22Rv1 (cell line): ENCODE results near the gene KCNQ1.

Source experiments
- ZFX ChIP-seq: fragments of 450-650 bp; IDR thresholded peaks from 2 replicates; pipeline ENCODE4 v1.6.1; 2017; ENCODE audit warnings: antibody characterized with exemption, borderline replicate concordance
- TF ChIP-seq, protein P1 (sequence below): fragments of 450-650 bp; IDR thresholded peaks from 2 replicates; pipeline ENCODE4 v1.5.1; 2017; ENCODE audit warnings: mild to moderate bottlenecking

DNA sequence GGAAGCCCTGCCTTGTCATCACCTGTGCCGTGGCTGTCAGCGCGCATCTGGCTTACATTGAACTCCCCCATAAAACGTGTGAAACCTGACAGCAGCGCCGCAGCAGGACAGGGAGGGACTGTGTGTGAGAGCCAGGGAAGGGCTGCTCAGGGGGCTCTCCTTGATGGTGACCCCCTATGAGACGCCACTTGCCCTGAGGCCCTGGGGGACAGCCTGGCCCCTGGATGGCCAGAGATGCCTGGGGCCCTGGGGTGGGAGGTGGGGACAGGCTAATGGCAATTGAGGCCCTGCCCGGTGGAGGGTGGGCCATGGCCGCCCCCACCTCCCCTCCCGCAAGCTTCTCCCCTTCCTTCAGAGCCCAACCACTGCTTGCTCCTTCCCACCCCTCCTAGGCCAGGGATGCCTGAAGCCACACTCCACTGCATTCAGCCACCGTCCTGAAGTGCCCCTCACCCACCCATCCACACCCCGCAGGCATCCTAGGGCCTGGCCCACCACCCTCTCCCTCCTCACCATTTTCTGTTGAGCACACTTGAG is 290.3 kb downstream of the KCNQ1 start:
- TF ChIP-seq, protein P1, sequence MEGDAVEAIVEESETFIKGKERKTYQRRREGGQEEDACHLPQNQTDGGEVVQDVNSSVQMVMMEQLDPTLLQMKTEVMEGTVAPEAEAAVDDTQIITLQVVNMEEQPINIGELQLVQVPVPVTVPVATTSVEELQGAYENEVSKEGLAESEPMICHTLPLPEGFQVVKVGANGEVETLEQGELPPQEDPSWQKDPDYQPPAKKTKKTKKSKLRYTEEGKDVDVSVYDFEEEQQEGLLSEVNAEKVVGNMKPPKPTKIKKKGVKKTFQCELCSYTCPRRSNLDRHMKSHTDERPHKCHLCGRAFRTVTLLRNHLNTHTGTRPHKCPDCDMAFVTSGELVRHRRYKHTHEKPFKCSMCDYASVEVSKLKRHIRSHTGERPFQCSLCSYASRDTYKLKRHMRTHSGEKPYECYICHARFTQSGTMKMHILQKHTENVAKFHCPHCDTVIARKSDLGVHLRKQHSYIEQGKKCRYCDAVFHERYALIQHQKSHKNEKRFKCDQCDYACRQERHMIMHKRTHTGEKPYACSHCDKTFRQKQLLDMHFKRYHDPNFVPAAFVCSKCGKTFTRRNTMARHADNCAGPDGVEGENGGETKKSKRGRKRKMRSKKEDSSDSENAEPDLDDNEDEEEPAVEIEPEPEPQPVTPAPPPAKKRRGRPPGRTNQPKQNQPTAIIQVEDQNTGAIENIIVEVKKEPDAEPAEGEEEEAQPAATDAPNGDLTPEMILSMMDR: no peak
- TF ChIP-seq ZFX: no peak
